Measurements from ENCODE around the gene RBM26.
"Not testable (repeated sequence)": the region's sequence is repeated elsewhere in the genome, so short reads cannot be mapped to it uniquely, and the experiment has no call there.

Gene RBM26

DNA sequence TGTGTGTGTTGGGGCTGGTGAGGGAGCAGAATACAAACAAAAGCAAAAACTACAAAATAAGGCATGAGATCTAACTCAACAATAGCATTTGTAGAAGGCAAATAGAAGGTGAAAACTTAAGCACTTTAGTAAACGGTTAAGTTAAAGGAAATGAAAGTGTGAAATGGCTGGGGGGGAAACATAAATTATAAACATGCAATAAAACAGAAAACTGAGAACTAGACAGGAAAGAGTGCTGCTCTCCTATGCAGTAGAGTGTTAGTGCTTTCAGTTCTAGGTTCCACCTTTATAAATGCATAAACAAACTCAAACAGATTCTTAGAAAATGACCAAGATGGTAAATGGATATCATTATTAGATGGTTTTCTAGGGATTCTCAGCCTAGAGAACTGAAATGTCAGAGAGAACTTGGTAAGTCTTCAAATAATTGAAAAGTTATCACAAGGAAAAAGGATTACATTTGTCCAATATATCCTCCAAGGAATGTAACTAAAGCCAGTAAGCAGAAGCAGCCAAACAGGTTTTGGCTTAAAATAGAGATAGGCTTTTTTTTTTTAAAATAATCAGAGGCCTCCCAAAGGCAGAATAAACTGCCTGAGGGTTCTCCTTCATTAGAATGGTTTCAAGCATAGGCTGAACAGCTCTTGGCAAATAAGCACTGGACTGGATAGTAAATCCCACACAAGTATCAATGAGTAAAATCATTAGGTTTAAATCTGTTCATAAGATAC lies 23.3 kb downstream of the RBM26 start:
- no peak for DNase-seq

DNA sequence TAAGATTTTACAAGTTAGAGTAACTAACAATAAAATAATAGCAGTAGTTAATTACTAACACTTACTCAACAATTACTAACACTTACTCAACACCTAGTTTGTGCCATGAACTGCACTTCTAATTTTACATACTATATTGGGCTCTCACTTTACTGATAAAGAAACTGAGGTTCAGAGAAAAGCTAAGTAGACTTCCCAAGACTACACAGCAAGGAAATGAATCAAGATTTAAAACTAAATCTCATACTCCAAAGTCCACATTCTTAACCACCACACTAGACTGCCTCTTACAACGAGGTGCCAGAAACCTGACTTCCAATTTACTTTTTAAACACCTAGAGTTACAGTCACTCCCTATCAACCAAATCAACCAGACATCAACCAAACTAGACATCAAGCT lies 25.1 kb downstream of the RBM26 start:
- no peak for DNase-seq

DNA sequence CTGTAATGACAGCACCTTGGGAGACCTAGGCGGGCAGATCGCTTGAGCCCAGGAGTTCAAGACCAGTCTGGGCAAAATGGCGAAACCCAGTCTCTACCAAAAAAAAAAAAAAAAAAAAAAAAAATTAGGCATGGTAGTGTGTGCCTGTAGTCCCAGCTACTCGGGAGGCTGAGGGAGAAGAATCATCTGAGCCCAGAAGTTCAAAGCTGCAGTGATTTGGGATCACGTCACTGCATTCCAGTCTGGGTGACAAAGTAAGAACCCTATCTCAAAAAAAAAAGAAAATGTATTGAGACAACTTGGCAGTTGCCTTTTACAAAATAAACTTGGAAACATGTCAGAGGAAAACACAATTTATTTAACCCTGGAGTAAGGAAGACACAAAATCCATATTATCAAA lies 26.8 kb downstream of the RBM26 start:
- DNase-seq, result no peak

DNA sequence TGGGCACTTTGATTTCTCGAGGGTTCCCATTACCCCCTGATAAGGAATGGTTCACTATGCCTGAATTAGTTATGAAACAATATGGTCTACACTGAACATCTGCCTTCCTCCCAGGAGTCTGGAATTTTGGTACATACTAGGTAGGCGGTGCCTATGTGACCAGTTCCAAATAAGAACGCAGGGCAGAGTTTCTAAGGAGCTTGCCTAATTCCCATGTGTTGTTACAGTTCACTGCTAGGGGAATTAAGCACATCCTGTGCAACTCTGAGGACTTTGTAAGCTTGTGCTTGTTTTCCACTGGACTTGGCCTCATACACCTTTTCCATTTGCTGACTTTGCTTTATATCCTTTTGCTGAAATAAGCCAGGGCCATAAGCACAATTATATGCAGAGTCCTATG lies 29.2 kb downstream of the RBM26 start:
- no peak for DNase-seq

DNA sequence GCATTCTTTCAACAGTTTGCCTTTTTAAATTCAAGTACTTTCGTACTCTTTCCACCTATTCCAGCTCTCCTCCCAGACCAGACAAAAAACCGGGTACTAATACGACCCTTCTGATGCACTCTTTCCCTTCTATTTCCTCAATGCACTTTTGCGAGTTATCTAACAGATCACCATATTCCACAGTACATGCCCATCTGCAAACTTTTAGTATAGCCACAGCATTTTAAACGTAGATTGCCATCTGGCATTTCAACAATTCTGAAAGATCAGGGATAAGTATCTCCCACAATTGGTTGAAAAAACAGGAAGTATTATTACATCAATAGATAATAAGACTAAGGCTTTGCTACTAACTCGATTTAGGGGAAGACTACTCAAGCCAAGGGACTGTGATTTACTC lies 31.5 kb downstream of the RBM26 start:
- no peak for DNase-seq

DNA sequence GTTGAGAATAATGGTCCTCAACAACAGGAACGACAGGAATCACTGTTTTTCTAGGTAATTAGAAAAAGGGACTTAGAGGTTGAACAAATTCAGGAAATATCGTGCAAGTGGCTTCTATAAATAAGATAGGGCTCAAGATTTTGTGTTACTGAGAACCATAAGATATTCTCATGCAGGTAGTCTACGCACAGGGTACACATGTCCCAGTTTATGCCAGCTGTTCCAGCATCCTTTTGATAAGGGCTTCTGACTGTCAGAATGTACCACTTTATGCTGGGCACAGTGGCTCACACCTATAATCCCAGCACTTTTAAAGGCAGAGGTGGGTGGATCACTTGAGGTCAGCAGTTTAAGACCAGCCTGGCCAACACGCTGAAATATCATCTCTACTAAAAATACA lies 32.1 kb downstream of the RBM26 start:
- DNase-seq, result no peak

DNA sequence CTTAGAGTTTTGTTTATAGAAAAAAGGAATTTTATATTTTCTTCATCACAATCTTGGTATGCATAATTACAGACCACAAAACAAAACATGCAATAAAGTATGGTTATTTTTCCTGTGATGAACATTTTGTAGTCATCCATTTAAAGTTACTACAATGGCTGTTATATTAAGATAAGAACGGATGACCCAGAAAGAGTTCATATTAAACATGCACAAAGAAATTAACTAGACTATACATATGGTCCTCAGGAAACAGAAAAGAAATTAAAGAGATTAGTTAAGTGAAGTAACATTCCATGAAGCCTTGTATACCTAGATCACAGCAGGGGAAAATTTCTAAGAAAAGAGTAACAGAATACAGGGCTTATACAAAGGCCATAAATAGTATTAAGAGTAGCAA lies 36.8 kb downstream of the RBM26 start:
- no peak for DNase-seq

DNA sequence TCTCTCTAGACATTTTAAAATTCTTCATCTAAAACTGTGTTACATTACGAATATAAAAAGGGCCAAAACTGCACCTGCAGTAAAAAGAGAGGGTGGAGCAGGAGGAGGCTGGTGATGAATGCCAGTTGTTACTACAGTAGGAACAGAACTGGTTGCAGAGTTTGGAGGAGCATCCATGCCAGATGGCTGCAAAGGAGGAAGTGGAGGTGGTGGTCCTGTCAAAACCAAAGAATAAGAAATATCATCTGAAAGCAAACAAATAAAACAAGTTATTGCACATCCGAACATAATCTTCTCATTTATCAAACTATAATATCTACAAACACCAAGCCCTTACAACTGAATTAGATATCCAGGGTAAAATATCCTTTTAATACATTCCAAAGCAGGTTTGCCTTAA lies 40.1 kb downstream of the RBM26 start:
- no peak for DNase-seq

DNA sequence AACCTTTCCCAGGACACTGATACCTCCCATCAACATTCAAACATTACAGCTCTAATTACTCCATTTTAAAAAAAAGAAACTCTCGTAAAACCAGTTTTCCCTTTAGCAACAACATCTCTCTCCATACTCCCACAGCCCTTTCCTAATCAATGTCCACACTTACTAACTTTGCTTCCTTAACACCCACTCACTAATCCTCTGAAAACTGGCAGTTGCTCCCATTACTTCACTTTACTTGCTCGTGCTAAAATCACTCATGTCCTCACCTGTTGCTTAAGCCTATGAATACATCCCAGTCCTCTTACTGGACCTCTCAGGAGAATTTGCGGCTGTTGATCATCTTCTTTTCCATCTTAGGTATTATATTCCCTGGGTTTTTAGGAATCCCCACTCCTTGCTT lies 44.8 kb downstream of the RBM26 start:
- no peak for DNase-seq

DNA sequence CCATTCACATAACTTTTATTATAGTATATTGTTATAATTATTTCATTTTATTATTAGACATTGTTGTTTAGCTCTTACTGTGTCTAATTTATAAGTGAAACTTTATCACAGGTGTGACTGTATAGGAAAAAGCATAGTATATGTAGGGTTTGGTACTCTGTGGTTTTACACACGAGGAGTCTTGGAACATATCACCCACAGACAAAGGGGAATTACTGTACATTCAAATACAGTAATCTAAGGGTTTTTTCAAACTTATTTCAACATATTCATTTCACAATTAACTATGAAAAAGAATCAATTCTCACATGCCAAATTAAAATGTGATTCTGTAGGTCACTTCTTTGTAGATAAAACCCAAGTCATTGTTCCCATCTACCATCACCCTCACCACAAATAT lies 46.0 kb downstream of the RBM26 start:
- DNase-seq, result no peak

DNA sequence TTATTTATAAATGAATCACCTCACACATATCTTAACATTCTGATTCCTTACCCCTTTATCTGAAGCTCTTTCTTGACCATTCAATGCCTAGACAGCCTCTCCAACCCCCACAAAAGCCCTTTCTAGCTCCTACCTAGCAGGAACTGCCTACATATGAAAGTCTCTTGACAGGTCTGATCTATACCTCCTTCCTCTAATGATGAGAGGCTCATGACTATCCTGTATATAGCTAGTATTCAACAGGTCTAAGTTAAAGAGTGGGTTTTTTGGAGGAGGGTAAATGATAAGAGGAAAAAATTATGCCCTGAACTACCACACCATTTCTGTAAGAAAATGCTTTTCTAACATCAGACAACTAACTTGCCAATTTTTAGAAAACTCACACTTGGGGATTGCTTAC lies 47.0 kb downstream of the RBM26 start:
- no peak for DNase-seq

DNA sequence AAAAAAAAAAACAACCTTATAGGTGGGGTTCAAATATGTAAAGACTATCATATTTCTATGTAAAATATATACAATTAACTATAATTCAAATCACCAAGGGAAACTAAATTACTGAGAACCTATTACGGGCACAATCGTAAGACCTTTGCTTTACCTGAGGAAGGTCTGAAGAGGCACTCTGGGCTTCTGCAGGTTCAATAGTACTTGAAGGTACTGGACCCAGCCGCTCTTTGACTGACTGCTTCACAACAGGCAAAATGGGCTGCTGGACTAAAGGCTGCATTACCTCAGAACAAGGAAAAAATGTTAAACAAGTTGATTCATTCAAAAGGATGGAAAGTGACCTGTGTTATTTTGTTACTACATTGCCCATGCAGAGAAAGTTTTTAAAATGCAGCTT lies 51.8 kb downstream of the RBM26 start:
- no peak for DNase-seq

DNA sequence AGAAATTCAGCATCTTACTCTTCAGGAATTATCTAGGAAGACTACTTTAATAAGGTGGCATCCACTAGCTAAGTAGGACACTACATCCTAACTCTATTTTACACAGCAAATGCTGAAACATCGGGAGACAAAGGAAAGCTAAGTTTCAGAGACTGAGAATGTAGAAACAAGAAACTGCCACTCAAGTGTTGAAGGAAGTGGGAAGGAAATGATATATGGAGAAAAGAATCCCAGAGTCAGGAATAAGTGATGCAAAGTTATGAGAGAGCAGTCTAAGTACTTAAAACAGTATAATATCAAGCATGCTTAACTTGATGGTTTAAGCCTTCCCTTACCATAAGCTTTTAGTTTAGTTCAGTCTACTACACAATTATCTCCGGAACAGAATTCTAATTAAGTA lies 52.4 kb downstream of the RBM26 start:
- DNase-seq, result no peak

DNA sequence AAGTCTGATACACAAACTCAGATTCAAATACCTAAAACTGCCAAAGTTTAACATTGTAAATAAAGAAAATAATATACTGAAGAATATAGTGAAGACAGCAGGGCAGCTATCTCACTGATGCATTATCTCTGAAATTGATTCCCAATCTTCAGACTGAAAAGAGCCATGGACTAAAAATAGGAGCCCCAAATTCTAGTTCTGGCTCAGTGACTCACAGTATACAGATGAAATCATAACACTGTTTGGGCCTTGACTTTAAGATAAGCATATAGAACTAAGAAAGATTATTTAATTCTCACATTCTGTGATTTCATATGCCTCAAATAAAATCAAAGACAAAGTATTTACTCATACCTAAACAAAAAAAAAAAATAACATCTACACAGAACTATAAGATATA lies 53.9 kb downstream of the RBM26 start:
- no peak for DNase-seq

DNA sequence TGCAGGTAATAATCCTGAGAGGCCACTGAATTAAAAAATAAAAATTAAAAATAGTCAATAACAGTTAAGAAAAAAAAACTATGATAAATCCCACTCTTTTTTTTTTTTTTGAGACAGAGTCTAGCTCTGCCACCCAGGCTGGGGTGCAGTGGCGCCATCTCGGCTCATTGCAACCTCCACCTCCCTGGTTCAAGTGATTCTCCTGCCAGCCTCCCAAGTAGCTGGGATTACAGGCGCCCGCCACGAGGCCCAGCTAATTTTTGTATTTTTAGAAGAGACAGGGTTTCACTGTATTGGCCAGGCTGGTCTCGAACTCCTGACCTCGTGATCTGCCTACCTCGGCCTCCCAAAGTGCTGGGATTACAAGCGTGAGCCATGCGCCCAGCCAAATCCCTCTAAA lies 56.4 kb downstream of the RBM26 start:
- DNase-seq, result not testable (repeated sequence)

DNA sequence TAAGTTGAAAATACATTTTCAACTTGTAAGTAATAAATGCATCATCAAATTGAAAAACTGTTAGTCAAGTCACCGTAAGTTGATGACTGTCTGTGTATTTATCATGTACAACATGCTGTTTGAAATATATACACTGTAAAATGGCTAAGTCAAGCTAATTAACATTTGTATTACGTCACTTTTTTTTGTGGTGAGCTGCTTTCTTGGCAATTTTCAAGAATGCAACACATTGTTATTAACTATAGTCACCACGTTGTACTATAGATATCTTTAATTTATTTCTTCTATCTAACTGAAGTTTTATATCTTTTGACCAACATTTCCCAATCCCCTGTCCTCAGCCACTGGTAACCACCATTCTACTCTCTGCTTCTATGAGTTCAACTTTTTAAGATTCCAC lies 57.0 kb downstream of the RBM26 start:
- DNase-seq, result no peak

DNA sequence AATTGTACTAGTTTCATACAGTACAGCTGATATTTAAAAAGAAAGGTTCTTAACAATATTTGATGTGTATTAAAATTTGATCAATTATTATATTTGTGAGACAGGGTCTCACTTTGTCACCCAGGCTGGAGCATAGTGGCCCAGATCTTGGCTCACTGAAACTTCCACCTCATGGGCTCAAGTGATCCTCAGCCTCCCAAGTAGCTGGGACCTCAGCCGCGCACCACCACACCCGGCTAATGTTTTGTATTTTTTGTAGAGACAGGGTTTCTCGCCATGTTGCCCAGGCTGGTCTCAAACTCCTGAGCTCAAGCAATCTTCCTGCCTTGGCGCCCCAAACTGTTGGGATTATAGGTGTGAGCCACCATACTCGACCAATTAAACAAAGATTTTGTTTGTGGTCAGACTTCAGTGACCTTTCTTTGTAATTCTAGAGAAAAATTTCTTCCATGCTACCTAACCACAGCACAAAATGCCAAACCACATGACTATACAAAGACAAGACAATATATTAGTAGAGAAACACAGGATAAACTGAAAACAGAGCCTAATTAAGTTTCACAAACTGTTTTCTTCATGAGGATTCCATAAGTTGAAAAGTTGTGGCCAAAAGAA lies 59.6 kb downstream of the RBM26 start:
- DNase-seq, result no peak

DNA sequence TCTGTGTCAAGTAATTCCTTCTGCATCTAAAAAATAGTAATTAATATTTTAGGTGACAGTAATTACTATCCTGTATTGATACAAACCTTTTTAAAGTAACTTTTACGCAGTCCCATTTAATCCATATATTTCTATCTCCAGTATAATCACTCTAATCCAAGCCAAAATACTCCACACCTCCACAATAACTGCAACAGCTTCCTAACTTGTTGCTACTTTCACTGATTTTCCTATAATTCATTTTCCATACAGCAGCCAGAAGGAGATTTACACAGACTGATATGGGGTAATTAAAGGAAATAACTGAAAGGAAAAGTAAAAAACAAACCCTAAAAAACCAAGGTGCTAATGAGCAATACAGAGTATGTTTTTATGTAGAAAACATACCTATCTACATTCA lies 64.9 kb downstream of the RBM26 start:
- no peak for DNase-seq

DNA sequence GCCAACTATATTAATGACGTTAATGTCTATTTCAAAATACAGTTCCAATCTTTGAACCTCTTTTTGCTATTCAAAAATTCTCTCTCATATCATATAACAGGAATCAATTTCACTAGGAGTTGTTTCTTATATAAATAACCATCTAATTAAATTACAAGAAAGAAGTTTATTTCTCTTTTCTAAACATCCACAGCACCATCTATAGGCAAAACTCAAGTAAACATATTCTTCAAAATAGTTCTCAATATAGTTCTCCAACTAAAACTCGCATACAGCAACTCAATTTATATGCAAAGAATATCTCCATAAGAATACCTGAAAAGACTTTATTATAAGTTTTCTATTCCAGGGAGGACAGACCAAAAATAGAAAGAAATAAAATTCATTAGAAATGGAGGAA lies 65.6 kb downstream of the RBM26 start:
- DNase-seq, result no peak

DNA sequence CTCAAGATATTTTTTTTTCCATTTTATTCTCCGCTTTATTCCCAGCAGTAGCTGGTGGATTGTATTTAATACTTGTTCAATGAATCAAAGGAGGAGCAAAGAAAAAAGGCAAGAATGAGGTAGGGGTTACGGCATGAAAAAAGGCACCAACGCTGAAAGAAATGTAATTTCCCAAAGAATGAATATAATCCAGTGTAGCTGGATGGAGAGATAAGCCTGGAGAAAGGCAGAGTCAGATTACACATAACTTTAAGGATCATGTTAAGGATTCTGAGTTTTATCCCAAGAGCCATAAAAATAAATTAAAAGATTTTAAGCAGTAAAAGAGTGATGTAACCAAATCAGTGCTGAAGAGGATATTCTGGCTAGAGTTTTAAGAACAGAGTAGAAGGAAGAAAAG lies 67.7 kb downstream of the RBM26 start:
- DNase-seq, result no peak

DNA sequence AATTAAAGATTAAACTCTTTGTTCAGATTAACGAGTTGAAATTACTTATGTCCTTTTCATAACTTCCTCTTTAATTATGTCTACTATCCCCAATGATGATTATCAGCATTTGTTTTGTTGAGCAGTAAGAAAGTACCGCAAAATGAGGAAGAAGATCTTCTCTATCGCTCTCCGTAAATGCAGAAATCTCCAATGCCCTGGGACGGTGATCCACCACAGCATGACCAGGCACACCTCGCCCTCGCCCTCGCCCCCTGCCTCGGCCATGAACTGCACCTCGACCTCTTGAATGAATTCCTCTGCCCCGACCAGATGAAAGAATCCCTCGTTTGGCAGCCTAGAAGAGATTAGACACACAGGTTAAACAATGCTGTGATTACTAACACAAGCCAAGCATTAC lies 69.1 kb downstream of the RBM26 start:
- DNase-seq, result no peak

DNA sequence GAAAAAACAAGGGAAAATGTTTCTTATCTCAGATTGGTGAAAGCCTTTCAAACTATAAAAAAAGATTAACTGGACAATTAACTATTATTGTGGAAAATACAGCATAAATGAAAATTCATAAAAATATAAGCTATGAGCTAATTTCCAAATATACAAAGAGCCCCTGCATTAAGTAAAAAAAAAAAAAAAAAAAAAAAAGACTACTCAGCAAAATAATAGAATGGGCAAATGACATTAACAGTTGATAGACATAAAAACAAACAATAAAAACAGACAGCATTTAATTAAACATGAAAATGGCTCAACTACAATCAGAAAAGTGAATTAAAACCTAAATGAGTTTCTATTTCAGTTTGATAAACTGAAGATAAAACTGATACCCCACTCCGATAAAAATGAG lies 77.5 kb downstream of the RBM26 start:
- no peak for DNase-seq

DNA sequence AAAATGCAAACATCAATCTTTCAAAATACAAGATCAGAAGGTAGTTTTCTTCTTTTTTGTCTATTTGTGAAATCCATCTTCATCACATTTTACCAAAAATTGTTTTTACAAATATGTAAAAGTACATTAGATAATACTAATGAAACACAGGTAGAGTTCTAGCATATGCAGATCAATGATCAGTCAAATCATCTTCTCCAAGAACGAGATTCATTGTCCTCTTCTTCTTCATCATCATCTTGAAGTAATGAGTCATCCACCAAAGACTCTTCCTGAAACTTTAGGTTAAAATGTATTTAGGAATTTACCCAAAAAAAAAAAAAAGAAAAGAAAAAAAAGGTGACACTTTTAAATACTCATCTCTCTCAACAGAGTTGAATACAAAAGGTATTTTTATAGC lies 85.6 kb downstream of the RBM26 start:
- no peak for DNase-seq

DNA sequence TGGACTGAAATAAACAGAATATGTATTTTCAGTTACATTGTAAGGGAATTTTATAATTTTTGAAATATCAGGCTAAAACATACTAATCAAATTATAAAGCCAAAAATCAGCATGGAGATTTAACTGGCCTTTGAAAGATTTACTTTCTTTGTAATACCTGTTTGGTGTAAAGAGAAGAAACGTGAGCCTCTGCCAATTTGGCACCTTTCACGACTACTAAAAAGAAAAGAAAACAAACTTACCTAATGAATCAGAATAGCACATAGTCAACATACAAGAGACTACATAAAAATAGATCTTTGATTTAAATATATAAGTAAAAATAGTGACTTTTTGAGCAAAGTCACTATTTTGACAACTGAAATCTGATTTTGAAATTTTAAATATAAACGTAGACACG lies 87.4 kb downstream of the RBM26 start:
- no peak for DNase-seq

DNA sequence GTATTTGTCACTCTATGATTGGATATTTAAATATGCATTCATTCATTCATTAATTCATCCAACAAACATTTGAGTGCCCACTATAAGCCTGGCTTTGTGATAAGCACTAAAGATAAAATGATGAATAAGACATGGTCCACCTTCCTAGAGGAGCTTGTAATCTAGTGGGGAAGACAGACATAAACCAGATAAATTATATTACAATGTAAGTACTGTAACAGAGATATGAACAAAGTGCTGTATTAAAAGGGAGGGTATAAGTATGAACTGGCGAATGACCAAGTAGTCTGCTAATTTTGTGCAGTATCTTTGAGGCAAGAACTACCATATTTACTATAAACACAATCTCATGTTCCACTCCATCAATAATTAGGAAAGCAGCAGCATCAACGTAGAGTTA lies 88.2 kb downstream of the RBM26 start:
- DNase-seq, result no peak
